ENCODE measurements around the gene FBXO22. TPM values are rescaled to one million over a fixed set of nuclear protein-coding genes. Genes with fewer than 3 reads are reported as not detected.

The FBXO22 gene
- total and polyA plus RNA-seq, 2 of the 8 experiments (the other 6 are each of a cell fraction or from before 2014, with no cell fraction given) = 33.2 to 67.3 TPM

- H2AFZ ChIP-seq (ENCODE audit: low read length) = no peak overlapping the region
- peak; percentile 85 for FAIRE-seq
- no peak overlapping the region for H2BK12ac ChIP-seq (ENCODE audit: low read depth, low read length)
- no peak overlapping the region for H2AK5ac ChIP-seq (ENCODE audit: low read depth, low read length)
- no peak overlapping the region for H3K18ac ChIP-seq (ENCODE audit: extremely low read depth, low read length)
- ChIA-PET POLR2A (ENCODE audit: partially characterized antibody) (interaction anchor here (0.6 to 1.6 kb wide), 7 partner anchors 13 to 132 kb away, joined by 3 to 7 read pairs (median 3); partner anchors contain the start of gene UBE2Q2), CTCF (ENCODE audit: partially characterized antibody) (interaction anchor here (0.6 to 5.1 kb wide), 74 partner anchors 9 to 1719 kb away, joined by 3 to 41 read pairs (median 3); partner anchors contain the start of gene TMEM266)
- no peak overlapping the region for H2BK20ac ChIP-seq (ENCODE audit: low read length)
- H4K20me1 ChIP-seq (replicated peaks in 1 of 2; ENCODE audit: control insufficient read depth in 1 of 2, insufficient read depth in 2 of 2, low read length in 2 of 2) = peaks cover 3 to 14% of the 10 kb centered on the region in 2 experiments
- no peaks in the 10 kb centered on the region for H3K23me2 ChIP-seq (ENCODE audit: low read depth, low read length)
- H2BK15ac ChIP-seq (ENCODE audit: low read length) = no peak overlapping the region
- no peak overlapping the region for H3K4me2 ChIP-seq (ENCODE audit: insufficient read depth in 1 of 2, low read depth in 2 of 2, low read length in 2 of 2)
- 55% methylated on average over 8 of the region's 9 CpGs; no CpG with 5 or more reads in 1 of the 2 experiments for WGBS, 2 experiments (ENCODE audit: extremely low coverage in 1 of 2, insufficient coverage in 1 of 2, insufficient read length in 1 of 2, insufficient replicate concordance in 2 of 2, low coverage in 1 of 2, low lambda C conversion rate in 2 of 2, missing lambda C conversion rate in 1 of 2)
- no peak overlapping the region for H4K8ac ChIP-seq (ENCODE audit: extremely low read depth, insufficient read depth, low read length)
- H3K14ac ChIP-seq (ENCODE audit: insufficient read length) = no peak overlapping the region
- H3K79me2 ChIP-seq (ENCODE audit: control insufficient read depth in 1 of 2, insufficient read depth in 2 of 2, low read length in 2 of 2) = peaks cover 0 to 20% of the 10 kb centered on the region in 2 experiments; a peak in 2 of 4 replicates
- H3K79me1 ChIP-seq (ENCODE audit: low read depth, low read length) = 0 out of 2 replicates have a peak, but pooled peaks cover 2% of the 10 kb centered on the region
- no peak overlapping the region for H3K27ac ChIP-seq (ENCODE audit: low read depth, low read length)
- H3K9ac ChIP-seq (replicated peaks in 1 of 4; ENCODE audit: extremely low read depth in 1 of 4, low read depth in 3 of 4, low read length in 3 of 4) = no peak overlapping the region
- peaks cover under 1 to 37% (median 21%) of the 10 kb centered on the region in 4 experiments for H3K36me3 ChIP-seq (ENCODE audit: control insufficient read depth in 2 of 4, insufficient read depth in 4 of 4, low read length in 3 of 4)
- peaks cover 0 to 11% (median 3%) of the 10 kb centered on the region in 4 experiments; a peak in 3 of 7 replicates for H3K4me1 ChIP-seq (replicated peaks in 1 of 4; ENCODE audit: control insufficient read depth in 3 of 4, insufficient read depth in 4 of 4, low read length in 3 of 4)
- H4K5ac ChIP-seq (ENCODE audit: insufficient read length, low read depth, low read length) = no peak overlapping the region
- no peaks in the 10 kb centered on the region for H3K9me3 ChIP-seq (ENCODE audit: insufficient read depth in 2 of 2, low read depth in 1 of 2, low read length in 1 of 2)
- no peak overlapping the region for H2BK120ac ChIP-seq (replicated peaks; ENCODE audit: low read depth, low read length)
- H3K4me3 ChIP-seq (ENCODE audit: extremely low read depth in 1 of 4, insufficient read depth in 2 of 4, low read depth in 3 of 4, low read length in 4 of 4) = no peak overlapping the region
- no peaks in the 10 kb centered on the region for H3K27me3 ChIP-seq (replicated peaks in 1 of 4; ENCODE audit: control insufficient read depth in 3 of 4, extremely low read depth in 1 of 4, insufficient read depth in 3 of 4, low read length in 3 of 4)
- no peak overlapping the region for H4K91ac ChIP-seq (replicated peaks; ENCODE audit: insufficient read length, low read length)
- peak in 1 of 2 experiments; percentile 60 for DNase-seq (ENCODE audit: low read depth in 1 of 2, low spot score in 2 of 2)
- H3K4ac ChIP-seq (replicated peaks; ENCODE audit: insufficient read length, low read depth, low read length) = no peak overlapping the region
- H3K23ac ChIP-seq (ENCODE audit: insufficient read length) = no peak overlapping the region
- H3K56ac ChIP-seq (replicated peaks; ENCODE audit: insufficient read length, low read depth, low read length) = no peak overlapping the region
- no peak overlapping the region for H2BK5ac ChIP-seq (ENCODE audit: low read depth, low read length)
- TF ChIP-seq CTBP2 (IDR thresholded peaks at IDR 0.05; ENCODE audit: borderline replicate concordance, insufficient read depth, insufficient read length, low read length) (no peak), GABPA (IDR thresholded peaks at IDR 0.05; ENCODE audit: borderline replicate concordance, insufficient read depth, low read length) (no peak)
Observed at GRCh38 chr15:75928680-75929608, 25.3 kb downstream of the FBXO22 start.
